ENCODE measurements around the gene MSH6.

The MSH6 gene

DNA sequence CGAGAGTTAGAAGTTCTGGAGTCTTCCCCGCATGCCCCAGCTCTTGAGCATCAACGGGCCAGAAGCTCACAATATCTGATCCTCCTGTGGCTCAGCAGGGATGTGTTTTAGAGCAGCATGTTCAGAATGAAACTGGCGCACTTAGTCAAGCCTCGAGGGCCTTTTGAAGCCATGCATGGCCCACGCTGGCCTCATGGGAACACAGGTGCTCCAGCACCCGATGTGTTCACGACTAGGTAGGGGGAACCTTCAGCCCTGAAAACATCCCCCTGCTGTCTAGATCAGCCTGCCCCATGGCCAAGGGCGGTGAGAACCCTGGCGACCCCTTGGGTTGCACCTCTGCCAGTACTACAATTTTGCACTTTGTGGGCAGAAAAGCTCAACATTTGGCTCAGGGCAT lies 32.8 kb downstream of the MSH6 start:
- TF ChIP-seq GABPA (IDR thresholded peaks at IDR 0.05; ENCODE audit: low read depth) (no peak), POLR2AphosphoS5 (IDR thresholded peaks at IDR 0.05; ENCODE audit: low read depth) (peak; percentile 33; the same call in 1 of the 2 replicates)
- no peak overlapping the region for H3K4me3 ChIP-seq (replicated peaks; ENCODE audit: insufficient read depth, low read length)

DNA sequence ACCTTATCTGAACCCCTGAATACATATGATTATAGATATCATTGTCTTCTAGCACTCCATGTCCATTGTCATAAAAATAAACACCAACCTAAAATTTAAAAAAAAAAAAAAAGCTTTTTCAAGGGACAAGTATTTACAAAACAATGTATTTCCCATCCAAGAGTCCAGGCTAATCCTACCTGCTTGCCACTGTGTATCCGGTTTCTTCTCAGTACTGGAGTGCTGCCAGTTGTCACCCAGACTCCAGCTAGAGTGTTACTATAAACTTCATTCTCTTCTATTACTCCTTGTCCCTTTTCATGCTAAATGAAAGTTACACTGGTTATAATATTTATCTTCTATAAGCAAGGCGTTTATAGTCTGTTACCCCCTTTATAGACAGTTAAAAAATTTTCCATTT lies 35.8 kb downstream of the MSH6 start:
- DNase-seq (ENCODE audit: low read depth in 1 of 2, low spot score in 1 of 2), result no peak
- Histone ChIP-seq H3K4me3 (replicated peaks; ENCODE audit: insufficient read depth, low read length) (no peak overlapping the region), H3K27ac (replicated peaks) (no peak overlapping the region), H3K27me3 (ENCODE audit: insufficient read depth, poor library complexity, severe bottlenecking) (no peaks in the 10 kb centered on the region)
- TF ChIP-seq, protein P1, sequence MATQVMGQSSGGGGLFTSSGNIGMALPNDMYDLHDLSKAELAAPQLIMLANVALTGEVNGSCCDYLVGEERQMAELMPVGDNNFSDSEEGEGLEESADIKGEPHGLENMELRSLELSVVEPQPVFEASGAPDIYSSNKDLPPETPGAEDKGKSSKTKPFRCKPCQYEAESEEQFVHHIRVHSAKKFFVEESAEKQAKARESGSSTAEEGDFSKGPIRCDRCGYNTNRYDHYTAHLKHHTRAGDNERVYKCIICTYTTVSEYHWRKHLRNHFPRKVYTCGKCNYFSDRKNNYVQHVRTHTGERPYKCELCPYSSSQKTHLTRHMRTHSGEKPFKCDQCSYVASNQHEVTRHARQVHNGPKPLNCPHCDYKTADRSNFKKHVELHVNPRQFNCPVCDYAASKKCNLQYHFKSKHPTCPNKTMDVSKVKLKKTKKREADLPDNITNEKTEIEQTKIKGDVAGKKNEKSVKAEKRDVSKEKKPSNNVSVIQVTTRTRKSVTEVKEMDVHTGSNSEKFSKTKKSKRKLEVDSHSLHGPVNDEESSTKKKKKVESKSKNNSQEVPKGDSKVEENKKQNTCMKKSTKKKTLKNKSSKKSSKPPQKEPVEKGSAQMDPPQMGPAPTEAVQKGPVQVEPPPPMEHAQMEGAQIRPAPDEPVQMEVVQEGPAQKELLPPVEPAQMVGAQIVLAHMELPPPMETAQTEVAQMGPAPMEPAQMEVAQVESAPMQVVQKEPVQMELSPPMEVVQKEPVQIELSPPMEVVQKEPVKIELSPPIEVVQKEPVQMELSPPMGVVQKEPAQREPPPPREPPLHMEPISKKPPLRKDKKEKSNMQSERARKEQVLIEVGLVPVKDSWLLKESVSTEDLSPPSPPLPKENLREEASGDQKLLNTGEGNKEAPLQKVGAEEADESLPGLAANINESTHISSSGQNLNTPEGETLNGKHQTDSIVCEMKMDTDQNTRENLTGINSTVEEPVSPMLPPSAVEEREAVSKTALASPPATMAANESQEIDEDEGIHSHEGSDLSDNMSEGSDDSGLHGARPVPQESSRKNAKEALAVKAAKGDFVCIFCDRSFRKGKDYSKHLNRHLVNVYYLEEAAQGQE (IDR thresholded peaks at IDR 0.05; ENCODE audit: insufficient replicate concordance, low read depth), result no peak
- TF ChIP-seq POLR2AphosphoS5 (IDR thresholded peaks at IDR 0.05; ENCODE audit: low read depth), result no peak
- TF ChIP-seq SPI1 (IDR thresholded peaks at IDR 0.05; ENCODE audit: borderline replicate concordance, low read depth), result no peak
- TF ChIP-seq, protein P2, sequence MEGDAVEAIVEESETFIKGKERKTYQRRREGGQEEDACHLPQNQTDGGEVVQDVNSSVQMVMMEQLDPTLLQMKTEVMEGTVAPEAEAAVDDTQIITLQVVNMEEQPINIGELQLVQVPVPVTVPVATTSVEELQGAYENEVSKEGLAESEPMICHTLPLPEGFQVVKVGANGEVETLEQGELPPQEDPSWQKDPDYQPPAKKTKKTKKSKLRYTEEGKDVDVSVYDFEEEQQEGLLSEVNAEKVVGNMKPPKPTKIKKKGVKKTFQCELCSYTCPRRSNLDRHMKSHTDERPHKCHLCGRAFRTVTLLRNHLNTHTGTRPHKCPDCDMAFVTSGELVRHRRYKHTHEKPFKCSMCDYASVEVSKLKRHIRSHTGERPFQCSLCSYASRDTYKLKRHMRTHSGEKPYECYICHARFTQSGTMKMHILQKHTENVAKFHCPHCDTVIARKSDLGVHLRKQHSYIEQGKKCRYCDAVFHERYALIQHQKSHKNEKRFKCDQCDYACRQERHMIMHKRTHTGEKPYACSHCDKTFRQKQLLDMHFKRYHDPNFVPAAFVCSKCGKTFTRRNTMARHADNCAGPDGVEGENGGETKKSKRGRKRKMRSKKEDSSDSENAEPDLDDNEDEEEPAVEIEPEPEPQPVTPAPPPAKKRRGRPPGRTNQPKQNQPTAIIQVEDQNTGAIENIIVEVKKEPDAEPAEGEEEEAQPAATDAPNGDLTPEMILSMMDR (IDR thresholded peaks at IDR 0.05; ENCODE audit: insufficient read depth, low read length), result no peak
- no peak for TF ChIP-seq GABPA (IDR thresholded peaks at IDR 0.05; ENCODE audit: low read depth)

More for the DNA sequence above, 32.8 kb downstream of the MSH6 start:
- Histone ChIP-seq H3K27ac (replicated peaks) (no peak overlapping the region), H3K27me3 (ENCODE audit: insufficient read depth, poor library complexity, severe bottlenecking) (no peaks in the 10 kb centered on the region)
- no peak for DNase-seq (ENCODE audit: low read depth in 1 of 2, low spot score in 1 of 2)

DNA sequence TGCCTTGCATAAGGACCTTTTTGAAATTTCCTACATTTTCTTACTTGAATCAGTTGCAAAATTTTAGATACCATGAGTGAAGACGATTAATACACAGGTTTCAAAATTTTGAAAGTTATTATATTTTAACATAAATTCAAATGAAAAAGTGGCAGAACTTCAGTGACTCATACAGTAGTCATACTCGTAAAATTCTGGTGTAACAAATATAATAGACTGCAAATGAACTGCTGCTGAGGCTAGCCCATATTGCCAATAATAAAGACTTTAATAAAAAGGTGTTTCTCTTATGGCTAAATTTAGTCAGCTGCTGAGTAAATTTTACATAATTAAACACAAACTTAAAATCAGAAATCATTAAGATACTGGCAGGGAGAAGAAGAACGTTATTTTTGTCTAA lies 36.9 kb downstream of the MSH6 start:
- Histone ChIP-seq H3K27ac (replicated peaks) (no peak overlapping the region), H3K4me3 (replicated peaks; ENCODE audit: insufficient read depth, low read length) (no peak overlapping the region)

DNA sequence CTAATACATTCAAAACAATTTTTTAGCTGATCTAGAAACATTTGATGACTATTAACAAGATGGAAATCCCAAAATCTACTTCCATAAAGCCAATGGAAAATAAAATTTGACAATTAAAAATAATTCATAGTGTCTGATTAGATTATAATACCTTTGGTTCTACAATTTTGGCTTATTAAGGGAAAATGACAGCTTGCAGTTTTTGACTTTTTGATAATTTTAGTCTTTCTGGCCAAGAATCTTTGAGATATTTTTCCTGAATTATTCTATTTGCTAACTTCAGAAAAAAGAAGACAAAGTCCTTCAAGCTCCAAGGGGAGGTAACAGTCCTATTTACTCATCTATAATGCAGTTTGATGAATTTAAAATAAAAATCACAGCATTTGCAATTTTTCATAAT lies 39.6 kb downstream of the MSH6 start:
- DNase-seq (ENCODE audit: low read depth in 1 of 2, low spot score in 1 of 2), result no peak
- TF ChIP-seq GABPA (IDR thresholded peaks at IDR 0.05; ENCODE audit: low read depth) (no peak), SPI1 (IDR thresholded peaks at IDR 0.05; ENCODE audit: borderline replicate concordance, low read depth) (no peak), POLR2AphosphoS5 (IDR thresholded peaks at IDR 0.05; ENCODE audit: low read depth) (no peak)
- TF ChIP-seq, protein P1 (IDR thresholded peaks at IDR 0.05; ENCODE audit: insufficient replicate concordance, low read depth), result no peak
- TF ChIP-seq, protein P2 (IDR thresholded peaks at IDR 0.05; ENCODE audit: insufficient read depth, low read length), result no peak
- Histone ChIP-seq H3K4me3 (replicated peaks; ENCODE audit: insufficient read depth, low read length) (no peak overlapping the region), H3K27ac (replicated peaks) (no peak overlapping the region), H3K27me3 (ENCODE audit: insufficient read depth, poor library complexity, severe bottlenecking) (no peaks in the 10 kb centered on the region)

More for the DNA sequence above, 36.9 kb downstream of the MSH6 start:
- no peak for DNase-seq (ENCODE audit: low read depth in 1 of 2, low spot score in 1 of 2)
- no peaks in the 10 kb centered on the region for H3K27me3 ChIP-seq (ENCODE audit: insufficient read depth, poor library complexity, severe bottlenecking)
- TF ChIP-seq, protein P1 (IDR thresholded peaks at IDR 0.05; ENCODE audit: insufficient replicate concordance, low read depth), result no peak
- TF ChIP-seq GABPA (IDR thresholded peaks at IDR 0.05; ENCODE audit: low read depth), result no peak
- TF ChIP-seq, protein P2 (IDR thresholded peaks at IDR 0.05; ENCODE audit: insufficient read depth, low read length), result no peak
- no peak for TF ChIP-seq POLR2AphosphoS5 (IDR thresholded peaks at IDR 0.05; ENCODE audit: low read depth)
- TF ChIP-seq SPI1 (IDR thresholded peaks at IDR 0.05; ENCODE audit: borderline replicate concordance, low read depth), result no peak

Data from HL-60 (cell line).